ENCODE data around the gene TMPO. TPM values are rescaled to one million over a fixed set of nuclear protein-coding genes. Genes with fewer than 3 reads are reported as not detected.

The TMPO gene
- total and polyA plus RNA-seq, 2 experiments from 2014 or later, result 30.0 to 67.5 TPM

- H3K4me1 ChIP-seq (ENCODE audit: insufficient read depth), result peaks cover 9% of the 10 kb centered on the region; the same call in 1 of the 2 replicates
- peak; percentile 11 for DNase-seq
- H3K79me2 ChIP-seq (ENCODE audit: insufficient read depth), result peaks cover 27% of the 10 kb centered on the region
- no peak overlapping the region for H3K27ac ChIP-seq
- in situ Hi-C loops (cut with MboI), result no loop called here
- no peaks in the 10 kb centered on the region for H3K9me3 ChIP-seq (ENCODE audit: low read depth)
- H4K20me1 ChIP-seq (ENCODE audit: insufficient read depth), result peaks cover 12% of the 10 kb centered on the region; the same call in 1 of the 2 replicates
- H3K9me2 ChIP-seq (ENCODE audit: insufficient read depth), result no peaks in the 10 kb centered on the region
- no peaks in the 10 kb centered on the region for H3K27me3 ChIP-seq (replicated peaks; ENCODE audit: insufficient read depth)
- no peak overlapping the region for H3K4me3 ChIP-seq
- no peak overlapping the region for H2AFZ ChIP-seq
- peaks cover 17% of the 10 kb centered on the region for H3F3A ChIP-seq (ENCODE audit: insufficient read depth)
- peaks cover 9% of the 10 kb centered on the region for H3K36me3 ChIP-seq (ENCODE audit: low read depth)
- 68 to 71% methylated on average over 4 of the region's 4 CpGs for WGBS, 2 experiments (ENCODE audit: low coverage in 1 of 2, low lambda C conversion rate in 2 of 2, missing lambda C conversion rate in 2 of 2)
- no peak overlapping the region for H3K9ac ChIP-seq
- TF ChIP-seq EZH2phosphoT487 (IDR thresholded peaks at IDR 0.05; ENCODE audit: insufficient read depth, low read depth), result no peak
- no peak for TF ChIP-seq EZH2 (IDR thresholded peaks at IDR 0.05; ENCODE audit: insufficient read depth, poor library complexity, severe bottlenecking)
- H3K4me2 ChIP-seq (ENCODE audit: unreplicated experiment), result no peak overlapping the region
Measured at GRCh38 chr12:98591209-98591608, 75.8 kb downstream of the TMPO start.

- no peaks in the 10 kb centered on the region for H3K27me3 ChIP-seq (replicated peaks; ENCODE audit: insufficient read depth)
- H3K4me2 ChIP-seq (ENCODE audit: unreplicated experiment), result peak overlapping the region; percentile 69
- peak overlapping the region; percentile 98 for H3K9ac ChIP-seq
- no peak for DNase-seq
- peaks cover 26% of the 10 kb centered on the region for H3K36me3 ChIP-seq (ENCODE audit: low read depth)
- in situ Hi-C loops (cut with MboI), result no loop called here
- H3K4me3 ChIP-seq, result peak overlapping the region; percentile 73
- H3K9me3 ChIP-seq (ENCODE audit: low read depth), result no peaks in the 10 kb centered on the region
- H3K4me1 ChIP-seq (ENCODE audit: insufficient read depth), result peaks cover 15% of the 10 kb centered on the region; the same call in 1 of the 2 replicates
- H4K20me1 ChIP-seq (ENCODE audit: insufficient read depth), result peaks cover 18% of the 10 kb centered on the region; the same call in 1 of the 2 replicates
- peaks cover 31% of the 10 kb centered on the region for H3F3A ChIP-seq (ENCODE audit: insufficient read depth)
- peaks cover 44% of the 10 kb centered on the region for H3K79me2 ChIP-seq (ENCODE audit: insufficient read depth)
- 42 to 43% methylated on average over 9 of the region's 9 CpGs for WGBS, 2 experiments (ENCODE audit: low coverage in 1 of 2, low lambda C conversion rate in 2 of 2, missing lambda C conversion rate in 2 of 2)
- H3K27ac ChIP-seq, result peak overlapping the region; percentile 73
- H3K9me2 ChIP-seq (ENCODE audit: insufficient read depth), result no peaks in the 10 kb centered on the region
- H2AFZ ChIP-seq, result peak overlapping the region; percentile 90
- TF ChIP-seq EZH2 (IDR thresholded peaks at IDR 0.05; ENCODE audit: insufficient read depth, poor library complexity, severe bottlenecking), result no peak
- TF ChIP-seq EZH2phosphoT487 (IDR thresholded peaks at IDR 0.05; ENCODE audit: insufficient read depth, low read depth), result no peak
Measured at GRCh38 chr12:98592825-98593322, 77.5 kb downstream of the TMPO start.

GRCh38 chr12:98593351-98594049, 78.1 kb downstream of the TMPO start, which contains the start of gene SLC25A3:
Gene SLC25A3, plus strand, starts transcription at chr12:98593686. Its CDS starts 293 bp downstream, at chr12:98593979.
- H3K36me3 ChIP-seq (ENCODE audit: low read depth), result peaks cover 32% of the 10 kb centered on the region
- peak within 1 kb of the TSS; percentile 98 for H3K9ac ChIP-seq
- DNase-seq, result peak; percentile 99
- TF ChIP-seq EZH2phosphoT487 (IDR thresholded peaks at IDR 0.05; ENCODE audit: insufficient read depth, low read depth), result no peak
- TF ChIP-seq EZH2 (IDR thresholded peaks at IDR 0.05; ENCODE audit: insufficient read depth, poor library complexity, severe bottlenecking), result no peak
- H3K79me2 ChIP-seq (ENCODE audit: insufficient read depth), result peaks cover 50% of the 10 kb centered on the region
- WGBS, 2 experiments (ENCODE audit: low coverage in 1 of 2, low lambda C conversion rate in 2 of 2, missing lambda C conversion rate in 2 of 2), result 1% methylated on average over 58 to 65 of the region's 67 CpGs
- peak within 1 kb of the TSS; percentile 86 for H3K27ac ChIP-seq
- H3K4me1 ChIP-seq (ENCODE audit: insufficient read depth), result peaks cover 15% of the 10 kb centered on the region; the same call in 1 of the 2 replicates
- no peaks in the 10 kb centered on the region for H3K9me3 ChIP-seq (ENCODE audit: low read depth)
- peak within 1 kb of the TSS; percentile 97 for H3K4me3 ChIP-seq
- peaks cover 18% of the 10 kb centered on the region; the same call in 1 of the 2 replicates for H4K20me1 ChIP-seq (ENCODE audit: insufficient read depth)
- peak within 1 kb of the TSS; percentile 90 for H2AFZ ChIP-seq
- in situ Hi-C loops (cut with MboI), result no loop called here
- H3F3A ChIP-seq (ENCODE audit: insufficient read depth), result peaks cover 37% of the 10 kb centered on the region
- peak within 1 kb of the TSS; percentile 93 for H3K4me2 ChIP-seq (ENCODE audit: unreplicated experiment)
- no peaks in the 10 kb centered on the region for H3K27me3 ChIP-seq (replicated peaks; ENCODE audit: insufficient read depth)
- no peaks in the 10 kb centered on the region for H3K9me2 ChIP-seq (ENCODE audit: insufficient read depth)

DNA sequence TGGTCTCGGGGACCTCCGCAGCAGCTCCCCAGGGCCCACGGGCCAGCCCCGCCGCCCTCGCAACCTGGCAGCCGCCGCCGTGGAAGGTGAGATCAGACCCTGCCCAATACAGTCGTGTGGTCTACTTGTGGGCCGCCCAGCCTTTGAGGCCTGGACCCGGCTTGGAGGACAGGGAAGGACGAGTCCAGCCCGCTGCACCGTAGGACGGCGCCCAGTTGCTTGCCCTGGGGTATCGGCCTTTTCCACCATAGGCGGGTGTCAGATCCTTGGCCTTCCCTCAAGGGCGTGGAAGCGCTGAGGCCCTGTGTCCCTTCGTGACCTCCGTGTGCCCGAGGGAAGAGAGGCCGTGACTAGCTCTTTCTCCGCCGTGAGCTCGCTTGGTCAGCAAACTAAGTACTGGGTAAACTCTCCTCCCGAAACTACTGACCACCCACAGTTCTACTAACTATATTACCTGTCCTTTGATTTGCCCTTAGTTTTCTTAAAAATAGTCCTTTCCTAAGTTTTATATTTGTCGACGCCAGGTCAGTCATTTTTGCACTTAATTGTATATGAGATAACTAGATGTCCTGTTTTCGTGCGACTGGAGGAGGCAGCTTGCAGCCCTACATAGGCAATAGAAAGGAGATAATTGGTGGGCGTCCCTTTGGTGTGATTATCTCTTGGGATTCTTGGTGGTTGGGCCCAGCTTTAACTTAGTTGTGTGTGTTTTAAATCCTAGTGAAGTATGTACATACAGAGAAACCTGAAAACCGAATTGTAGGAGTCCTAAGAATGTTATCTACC, 78.9 kb downstream of the TMPO start:
- Histone ChIP-seq H3K9me2 (ENCODE audit: insufficient read depth) (no peaks in the 10 kb centered on the region), H3K79me2 (ENCODE audit: insufficient read depth) (peaks cover 58% of the 10 kb centered on the region), H3K9me3 (ENCODE audit: low read depth) (no peaks in the 10 kb centered on the region), H3F3A (ENCODE audit: insufficient read depth) (peaks cover 42% of the 10 kb centered on the region), H3K4me1 (ENCODE audit: insufficient read depth) (peaks cover 15% of the 10 kb centered on the region; the same call in 1 of the 2 replicates), H2AFZ (peak overlapping the region; percentile 22; the same call in 1 of the 2 replicates), H4K20me1 (ENCODE audit: insufficient read depth) (peaks cover 18% of the 10 kb centered on the region; the same call in 1 of the 2 replicates), H3K9ac (peak overlapping the region; percentile 98), H3K36me3 (ENCODE audit: low read depth) (peaks cover 40% of the 10 kb centered on the region), H3K27ac (peak overlapping the region; percentile 86), H3K4me3 (peak overlapping the region; percentile 97), H3K27me3 (replicated peaks; ENCODE audit: insufficient read depth) (no peaks in the 10 kb centered on the region), H3K4me2 (ENCODE audit: unreplicated experiment) (peak overlapping the region; percentile 93)
- 2% methylated on average over 35 of the region's 35 CpGs for WGBS, 2 experiments (ENCODE audit: low coverage in 1 of 2, low lambda C conversion rate in 2 of 2, missing lambda C conversion rate in 2 of 2)
- in situ Hi-C loops (cut with MboI), result no loop called here
- peak; percentile 71 for DNase-seq
- TF ChIP-seq EZH2phosphoT487 (IDR thresholded peaks at IDR 0.05; ENCODE audit: insufficient read depth, low read depth) (no peak), EZH2 (IDR thresholded peaks at IDR 0.05; ENCODE audit: insufficient read depth, poor library complexity, severe bottlenecking) (no peak)
